ENCODE results near the gene LEMD1.
A peak's percentile ranks its signal among the peaks of the same experiment; 100 is the strongest.

The LEMD1 gene, protein sequence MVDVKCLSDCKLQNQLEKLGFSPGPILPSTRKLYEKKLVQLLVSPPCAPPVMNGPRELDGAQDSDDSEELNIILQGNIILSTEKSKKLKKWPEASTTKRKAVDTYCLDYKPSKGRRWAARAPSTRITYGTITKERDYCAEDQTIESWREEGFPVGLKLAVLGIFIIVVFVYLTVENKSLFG

DNA sequence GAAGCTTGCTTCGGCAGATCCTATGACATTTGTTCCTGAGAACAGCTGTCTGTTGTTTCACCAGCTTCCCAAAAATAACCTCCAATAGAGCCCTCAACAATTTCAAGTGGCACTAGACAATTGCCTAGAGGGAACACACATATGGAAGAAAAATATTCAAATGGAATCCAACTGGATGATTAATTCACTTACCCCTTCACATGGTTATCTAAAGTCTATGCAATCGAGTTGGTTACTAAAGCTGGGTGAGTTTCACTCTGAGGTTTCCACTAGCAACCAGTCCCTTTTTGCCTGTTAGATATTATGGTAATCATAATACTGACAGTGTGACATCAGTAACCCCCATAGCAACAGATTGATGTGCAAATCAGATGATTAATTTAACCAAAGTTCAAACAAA is at the start of gene LEMD1:
Gene LEMD1 (minus strand): TSS at position 259 of the 400 bp plus-strand sequence. CDS start 1,520 bp downstream, outside the sequence.
- peak; percentile 90 to 95 for DNase-seq

DNA sequence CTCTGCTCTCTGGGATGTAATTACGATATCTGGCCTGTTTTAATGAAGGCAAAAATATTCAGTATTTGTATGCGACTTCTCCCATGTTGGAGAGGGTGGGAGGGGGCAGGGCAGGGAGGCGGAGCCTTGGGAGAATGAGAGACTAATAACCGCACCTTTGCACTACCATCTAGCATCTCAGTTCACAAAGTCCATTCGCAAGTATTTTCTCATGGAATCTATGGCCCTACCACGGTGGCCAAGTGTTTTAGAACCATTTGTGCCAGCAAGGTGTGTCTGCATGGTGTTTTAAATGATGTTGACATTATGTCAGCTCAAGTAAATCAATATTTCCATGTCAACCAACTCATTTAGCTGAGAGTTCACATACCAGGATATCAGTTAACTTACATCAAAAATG is 48.3 kb upstream of the LEMD1 start:
- no peak for DNase-seq

DNA sequence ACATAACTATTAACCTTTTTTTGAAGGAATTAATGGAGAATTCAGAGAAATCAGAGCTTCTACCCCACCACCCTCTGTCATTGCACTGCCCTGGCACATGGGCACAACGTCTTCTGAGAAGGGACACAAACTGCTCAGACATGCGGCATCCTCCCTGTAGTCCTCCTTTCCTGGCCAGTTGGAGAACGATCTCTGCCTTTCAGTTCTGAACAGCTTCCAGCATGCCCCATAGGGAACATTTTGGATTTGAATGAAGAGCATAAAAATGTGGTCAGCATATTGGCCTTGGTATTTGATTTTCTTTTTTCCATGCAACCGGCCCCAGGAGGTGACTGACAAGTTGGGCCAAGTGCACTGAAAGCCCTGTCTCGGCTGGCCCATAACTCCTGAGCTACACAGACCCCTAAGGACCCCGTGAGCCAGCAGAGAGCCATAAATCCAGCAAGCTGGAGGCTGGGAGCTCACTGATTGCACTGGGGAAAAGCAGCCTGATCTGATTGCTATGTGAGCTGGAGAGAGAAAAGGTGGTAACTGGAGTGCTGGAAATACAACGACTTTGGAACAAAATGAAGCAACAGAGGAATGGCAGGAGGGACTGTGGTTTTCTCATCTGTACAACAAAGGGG is 44.9 kb upstream of the LEMD1 start:
- DNase-seq, result no peak

DNA sequence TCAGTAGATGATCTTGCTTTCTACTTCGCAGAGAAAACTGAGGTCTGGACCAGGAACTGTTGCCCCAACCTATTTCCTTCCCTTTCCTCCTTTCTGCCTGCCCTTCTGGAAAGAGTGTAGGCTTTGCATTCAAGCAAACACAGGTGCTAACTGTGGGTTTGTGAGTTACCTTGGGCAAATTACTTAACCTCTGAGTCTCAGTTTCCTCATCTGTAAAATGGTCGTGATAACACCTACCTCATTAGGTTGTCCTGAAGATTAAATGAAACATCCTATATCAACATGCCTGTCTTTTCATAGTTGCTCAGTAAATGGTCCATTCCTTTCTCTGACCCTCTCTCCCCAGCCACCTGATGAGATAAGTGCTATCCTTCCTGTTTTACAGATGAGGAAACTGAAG is 43.5 kb upstream of the LEMD1 start:
- no peak for DNase-seq

DNA sequence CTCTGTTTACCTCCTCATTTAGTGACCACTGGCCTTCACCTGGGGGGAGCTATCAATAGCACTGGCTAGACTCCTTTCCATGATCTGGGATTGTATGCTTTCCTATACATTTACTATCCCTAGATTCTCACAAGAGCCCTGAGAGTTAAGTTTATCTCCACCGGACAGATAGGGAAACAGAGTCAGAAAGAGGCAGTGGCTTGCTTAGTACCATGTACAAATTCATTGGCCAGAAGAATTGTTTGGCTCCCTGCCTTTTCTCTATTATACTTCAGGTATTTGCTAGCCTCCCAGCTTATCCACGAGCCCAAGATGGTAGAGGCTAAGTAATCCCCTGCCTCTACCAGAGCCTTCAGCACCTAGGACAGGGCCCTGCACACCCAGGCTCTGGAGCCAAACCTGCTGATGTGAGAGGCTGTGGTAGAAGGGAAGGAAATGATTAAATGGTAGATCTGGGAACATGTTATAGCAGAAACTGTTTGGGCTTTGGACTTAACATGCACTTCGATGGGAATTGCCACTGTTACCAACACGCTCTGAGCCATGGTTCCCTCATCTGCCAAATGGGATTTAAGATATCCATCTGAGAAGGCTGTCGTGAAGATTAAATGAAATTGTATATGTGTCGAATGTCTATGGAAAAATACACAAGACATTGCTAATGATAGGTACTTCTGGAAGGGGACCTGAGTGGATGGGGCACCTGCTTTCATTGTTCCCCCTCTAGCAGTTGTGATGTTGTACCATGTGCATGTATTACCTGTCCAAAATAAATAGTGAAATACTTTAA is 37.1 kb upstream of the LEMD1 start:
- DNase-seq, result no peak

DNA sequence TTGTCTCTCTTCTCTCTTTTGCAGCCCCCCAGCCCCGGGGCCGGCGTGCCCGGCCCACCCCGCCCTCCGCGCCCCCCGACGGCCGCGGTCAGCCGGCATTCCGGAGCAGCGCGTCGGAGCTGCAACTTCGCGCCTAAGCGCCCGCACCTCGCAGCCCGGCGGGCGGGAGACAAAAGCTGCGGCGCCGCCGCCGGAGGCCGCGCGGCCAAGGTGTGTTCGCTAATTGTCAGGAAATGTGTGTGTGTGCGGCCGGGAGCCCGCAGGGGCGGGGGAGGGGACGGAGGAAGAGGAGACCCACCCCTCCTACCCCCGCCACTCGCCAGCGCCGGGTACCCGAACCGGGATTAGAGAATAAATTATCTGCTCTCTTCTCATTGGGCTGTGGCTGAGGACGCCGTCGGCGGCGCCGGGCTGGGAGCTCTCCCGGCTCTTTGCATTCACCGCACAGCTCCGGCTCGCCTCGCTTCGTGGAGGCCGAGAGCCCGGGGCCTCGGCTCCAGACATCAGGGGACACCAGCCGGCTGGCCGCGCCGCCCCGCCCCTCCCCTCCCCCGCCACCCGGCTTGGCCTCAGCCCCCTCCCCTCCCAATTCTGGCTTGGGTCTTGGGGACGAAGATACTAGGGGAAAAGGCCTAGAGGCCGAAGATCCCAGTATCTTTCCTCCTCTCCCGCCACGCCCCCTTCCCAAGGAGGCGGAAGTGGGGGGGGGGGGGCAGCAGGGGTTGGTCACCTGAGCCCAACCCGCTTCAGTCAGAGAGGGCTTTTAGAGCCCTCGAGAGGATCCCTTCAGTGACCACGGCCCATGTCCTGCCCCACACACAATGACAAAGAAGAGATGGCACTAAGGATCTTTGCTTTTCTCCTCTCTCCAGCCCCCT is 35.3 kb upstream of the LEMD1 start:
- peak; percentile 72 to 79 for DNase-seq

DNA sequence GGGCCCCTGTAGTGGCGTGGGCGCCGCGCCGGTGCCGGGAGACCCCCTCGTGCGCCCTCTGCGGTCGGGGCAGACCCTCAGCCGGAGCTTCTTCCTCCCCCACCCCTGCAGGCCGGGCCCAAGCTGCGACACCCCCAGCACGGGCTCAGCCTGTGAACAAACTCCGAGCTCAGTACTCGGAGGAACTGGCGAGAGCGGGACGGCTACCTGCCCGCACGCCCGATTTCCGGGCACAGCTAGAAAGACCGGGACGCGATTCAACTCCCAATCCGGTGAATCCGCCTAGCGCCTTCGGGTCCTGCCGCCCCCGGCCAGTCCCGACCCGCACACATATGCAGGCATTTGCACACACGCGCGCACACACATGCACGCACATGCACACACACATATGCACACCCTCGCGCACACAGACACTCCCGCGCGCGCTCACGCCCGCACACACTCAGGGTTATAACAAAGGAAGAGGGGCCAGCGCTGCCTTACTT is 34.6 kb upstream of the LEMD1 start:
- peak in 1 of 2 experiments; percentile 43 for DNase-seq

DNA sequence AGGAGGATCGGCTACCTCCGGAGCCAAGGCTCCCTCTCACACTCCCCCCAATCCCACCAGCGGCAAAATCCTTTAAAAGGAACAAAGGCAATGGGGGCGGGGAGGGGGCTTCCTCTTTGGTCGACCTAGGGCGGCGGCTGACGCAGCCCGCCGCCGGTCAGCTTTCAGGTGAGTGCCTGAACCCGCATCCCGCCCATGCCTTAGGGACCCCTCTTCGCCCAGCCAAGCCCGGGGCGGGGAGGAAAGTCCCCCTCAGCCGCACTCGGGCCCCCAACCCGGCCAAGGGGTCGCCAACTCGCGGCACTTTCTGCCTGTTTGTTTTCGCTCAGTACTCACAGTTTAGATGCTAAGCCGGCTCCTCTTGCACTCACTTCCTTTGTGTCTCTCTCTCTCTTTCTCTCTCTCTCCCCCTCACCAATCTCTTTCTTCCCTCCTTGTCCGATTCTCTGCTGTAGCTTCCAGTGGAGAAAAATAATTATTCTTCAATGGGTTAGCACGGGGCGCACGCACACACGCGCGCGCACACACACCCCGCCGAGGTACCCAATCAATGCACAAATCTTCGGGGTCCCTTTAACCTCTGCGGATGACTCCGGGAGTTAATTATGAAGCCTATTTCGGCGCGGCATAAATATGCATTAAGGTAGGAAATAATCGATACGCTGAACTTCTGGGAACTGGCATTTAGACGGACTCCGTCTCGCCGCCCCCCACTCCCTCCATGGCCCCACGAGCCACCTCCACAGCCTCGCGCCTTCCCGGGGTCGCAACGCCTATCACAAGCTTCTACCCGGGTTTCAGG is 33.9 kb upstream of the LEMD1 start, which contains the start of gene BLACAT1:
Gene BLACAT1 (minus strand): TSS at position 465 of the 802 bp plus-strand sequence.
- no peak for DNase-seq

DNA sequence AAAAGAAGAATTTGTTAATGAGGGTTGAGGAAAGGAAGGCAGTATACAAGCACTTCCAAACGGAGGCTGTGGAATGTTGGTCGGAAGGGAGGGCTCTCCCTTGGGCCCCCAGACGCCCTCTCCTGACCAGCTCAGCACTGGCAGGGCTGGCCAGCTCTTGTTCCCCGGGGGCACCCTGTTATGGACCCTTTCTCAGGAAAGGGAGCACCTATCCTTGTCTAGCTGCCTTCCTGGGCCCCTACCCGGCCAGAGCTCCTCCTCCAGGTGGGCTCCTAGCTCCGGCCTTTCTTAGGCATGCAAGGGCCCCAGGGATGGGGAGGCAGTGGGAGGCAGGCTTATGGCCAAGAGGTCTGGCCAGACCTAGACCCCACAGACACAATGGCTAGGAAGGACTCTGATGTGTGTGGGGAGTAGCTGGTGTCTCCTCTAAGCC is 33.1 kb upstream of the LEMD1 start:
- DNase-seq, result no peak

DNA sequence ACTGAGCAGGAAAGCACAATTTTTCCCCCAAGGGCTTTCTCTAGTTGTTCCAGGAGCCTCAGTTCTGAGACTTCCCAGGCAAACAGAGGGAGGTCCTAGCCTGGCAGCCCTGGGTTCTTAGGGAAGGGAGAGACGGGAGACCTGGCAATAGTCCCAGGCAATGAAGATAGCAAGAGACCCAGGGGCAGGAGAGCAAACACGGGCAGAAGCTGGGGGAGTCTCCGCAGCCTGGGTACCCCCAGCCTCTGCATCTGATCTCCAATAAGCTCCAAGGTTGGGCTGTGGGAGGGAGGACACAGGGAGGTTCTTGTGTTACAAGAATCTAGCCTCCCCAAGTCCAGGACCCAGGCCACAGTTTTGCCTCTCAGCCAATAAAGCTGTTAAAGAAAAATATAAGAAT is 31.6 kb upstream of the LEMD1 start:
- no peak for DNase-seq

DNA sequence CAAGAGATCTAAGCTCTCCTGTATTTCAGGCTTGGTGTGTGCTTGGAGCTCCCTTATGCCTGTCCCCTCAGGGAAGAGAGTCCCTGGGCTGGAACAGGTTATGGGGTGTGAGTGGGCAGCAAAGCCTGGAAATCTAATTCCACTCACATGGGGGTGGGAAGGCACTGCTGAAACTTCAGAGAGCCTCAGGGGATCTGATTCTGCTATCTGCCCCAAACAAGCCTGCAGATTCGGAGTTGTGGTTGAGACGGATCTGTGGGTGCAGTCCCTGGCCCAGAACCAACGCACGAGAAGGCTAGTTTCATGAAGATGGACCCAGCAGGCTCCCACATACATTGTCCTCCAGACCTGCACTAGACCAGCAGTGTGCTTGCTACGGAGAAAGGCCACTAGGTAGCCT is 31.1 kb upstream of the LEMD1 start:
- DNase-seq, result no peak

DNA sequence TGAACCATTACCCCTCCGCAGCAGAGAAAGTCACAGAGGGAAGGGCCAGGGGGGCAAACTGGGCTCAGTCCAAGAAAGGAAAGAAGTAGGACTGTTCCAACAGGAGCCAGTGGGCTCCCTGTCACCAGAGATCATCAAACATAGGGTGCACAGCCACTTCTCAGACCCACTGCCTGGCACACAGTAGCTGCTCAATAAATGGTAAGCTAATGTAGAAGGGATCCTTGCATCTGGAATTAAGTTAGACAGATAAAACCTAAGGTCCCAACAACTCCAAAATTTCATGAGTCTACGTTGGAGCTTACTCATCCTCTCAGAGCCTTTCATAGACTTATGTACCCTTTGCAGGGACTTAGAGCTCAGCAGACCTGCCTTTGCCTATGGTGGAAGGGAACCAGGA is 30.5 kb upstream of the LEMD1 start:
- DNase-seq, result no peak

DNA sequence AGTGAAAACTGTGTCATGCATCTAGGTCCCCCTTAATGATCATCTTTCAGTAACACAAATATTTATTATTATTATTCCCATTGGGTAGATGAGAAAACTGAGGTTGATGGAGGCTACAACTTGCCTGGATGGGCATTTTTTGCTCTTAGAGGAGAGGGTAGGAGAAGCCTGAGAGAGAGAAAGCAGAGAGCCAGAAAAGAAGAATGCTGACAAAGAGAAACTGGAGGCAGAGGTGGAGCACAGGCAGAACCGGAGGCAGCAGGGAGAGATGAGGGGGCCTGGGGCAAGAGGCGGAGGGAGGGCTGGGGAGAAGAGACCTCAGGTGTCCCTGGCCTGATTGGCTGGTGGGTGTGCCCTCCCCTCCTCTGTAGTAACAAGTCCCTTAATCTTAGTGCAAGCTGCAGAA is 29.9 kb upstream of the LEMD1 start:
- no peak for DNase-seq

DNA sequence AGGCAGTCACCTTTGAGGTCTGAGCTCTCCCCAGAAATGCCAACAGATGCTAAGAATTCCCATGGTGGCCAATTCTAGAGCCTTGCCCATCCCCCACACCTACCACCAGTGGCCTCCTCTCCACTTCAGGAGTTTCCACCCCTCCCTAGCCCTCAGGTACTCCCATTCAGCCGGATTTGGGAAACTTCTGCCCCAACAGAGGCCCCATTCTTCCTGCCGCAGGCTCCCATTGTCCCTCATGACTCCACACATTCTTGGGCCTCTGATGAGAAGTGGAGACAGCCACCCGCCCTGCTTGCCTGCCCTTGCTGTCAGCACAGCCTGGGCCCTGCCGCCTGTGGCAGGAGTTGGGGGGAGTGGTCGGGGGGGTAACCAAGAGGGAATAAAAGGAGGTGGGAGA is 29.3 kb upstream of the LEMD1 start:
- no peak for DNase-seq

DNA sequence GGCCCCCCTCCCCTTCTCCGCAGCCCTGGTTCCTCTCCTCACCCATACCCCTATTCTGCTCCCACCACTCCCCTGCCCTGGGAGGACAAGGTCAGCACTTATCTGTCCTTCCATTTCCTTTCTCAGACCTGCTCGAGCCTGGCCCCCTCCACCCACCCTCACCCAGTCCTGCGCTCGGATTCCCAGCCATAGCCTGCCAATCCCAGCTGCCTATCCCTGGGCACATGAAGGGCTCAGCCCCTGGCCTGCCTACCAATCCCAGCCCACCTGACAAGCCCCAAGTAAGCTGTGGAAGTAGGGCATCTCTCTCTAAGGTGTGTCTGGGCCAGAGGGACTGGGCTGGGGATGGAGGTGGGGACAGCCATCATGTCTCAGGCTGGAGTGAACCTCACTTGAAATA is 28.6 kb upstream of the LEMD1 start:
- DNase-seq, result no peak

DNA sequence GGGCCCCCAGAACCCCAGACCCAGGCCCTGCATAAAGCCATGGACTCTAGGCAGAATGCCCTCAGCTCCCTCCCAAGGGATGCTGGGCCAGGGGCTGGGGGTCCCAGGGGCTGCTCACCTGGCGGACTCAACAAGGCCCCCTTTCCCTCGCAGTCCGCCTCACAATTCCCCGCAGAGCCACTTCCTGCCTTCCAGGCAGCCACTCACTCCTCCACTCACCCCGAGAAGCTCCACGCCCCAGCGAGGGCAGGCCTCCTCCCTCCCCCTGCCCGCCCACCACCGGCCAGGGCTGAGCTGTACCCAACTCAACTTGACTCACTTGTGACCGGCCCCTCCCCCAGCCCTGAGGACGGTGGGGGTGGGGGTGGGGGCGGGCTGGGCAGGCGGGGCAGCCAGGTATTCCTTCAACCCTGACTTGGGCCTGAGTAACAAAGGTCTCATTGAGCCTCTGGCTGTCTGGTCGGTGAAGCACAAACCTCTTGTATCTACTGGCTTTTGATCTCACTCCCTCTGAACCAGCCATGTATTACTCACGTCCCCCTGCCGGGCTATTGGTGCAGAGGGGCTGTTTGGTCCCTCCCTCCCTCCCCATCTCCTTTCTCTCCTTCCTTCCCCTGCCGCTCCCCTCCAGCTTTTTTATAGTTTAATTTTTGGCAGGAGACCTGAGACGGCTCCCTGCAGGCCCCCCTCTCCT is 28.0 kb upstream of the LEMD1 start:
- peak in 1 of 2 experiments; percentile 71 for DNase-seq

DNA sequence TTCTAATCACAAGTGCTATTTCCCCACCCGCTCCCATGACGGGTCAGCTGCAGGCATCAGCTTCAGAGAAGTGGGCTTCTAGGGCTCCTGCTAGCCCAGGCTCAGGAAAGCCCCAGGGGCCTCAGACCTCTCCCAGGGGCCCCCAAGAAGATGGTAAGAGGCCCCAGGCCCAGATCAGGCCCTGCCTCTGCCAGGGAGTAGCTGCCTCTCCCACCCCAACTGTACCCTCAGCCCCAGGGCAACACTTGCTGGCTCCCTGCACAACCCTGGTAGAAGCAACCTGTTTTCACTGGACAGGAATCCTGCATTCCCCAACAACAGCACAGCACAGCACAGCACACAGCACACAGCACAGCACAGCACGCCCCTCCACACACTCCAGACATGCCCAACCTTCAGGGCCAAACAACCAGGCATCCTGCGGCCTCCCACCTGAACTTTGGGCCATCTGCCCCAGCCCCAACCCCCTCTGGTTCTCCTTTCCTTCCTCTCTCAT is 27.4 kb upstream of the LEMD1 start:
- no peak for DNase-seq

DNA sequence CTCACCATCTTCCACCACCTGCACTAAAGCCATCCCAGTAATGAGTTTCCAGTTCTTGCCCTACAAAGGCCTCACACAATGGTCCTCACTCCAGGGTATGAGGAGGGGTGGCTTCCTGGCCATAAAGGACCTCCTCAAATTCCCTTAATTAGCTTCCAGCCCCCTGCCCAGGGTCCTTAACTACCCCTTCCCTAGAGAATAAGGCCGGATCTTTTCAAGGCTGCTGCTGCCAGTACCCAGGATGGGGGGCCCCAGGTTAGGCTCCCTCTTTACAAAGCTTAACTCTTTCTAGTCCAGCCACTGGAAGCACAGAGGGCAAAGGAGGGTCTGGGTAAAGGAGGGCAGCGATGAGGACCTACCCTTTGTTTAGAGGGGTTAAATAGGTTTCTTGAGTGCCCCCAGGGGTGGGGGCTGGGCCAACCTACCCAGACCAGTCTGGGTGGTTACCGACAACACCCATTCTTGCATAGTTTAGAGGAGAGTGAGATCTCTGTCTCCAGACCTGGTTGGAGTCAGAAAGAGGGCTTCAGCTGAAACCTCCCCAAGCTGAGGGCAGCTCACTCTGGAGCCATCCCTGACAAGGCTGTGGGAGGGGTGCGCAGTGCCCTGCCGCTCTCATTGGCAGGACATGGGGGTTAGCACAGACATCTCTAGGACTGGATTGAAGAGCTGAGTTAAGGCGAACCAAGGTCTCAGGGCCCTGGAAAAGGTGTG is 26.8 kb upstream of the LEMD1 start:
- no peak for DNase-seq

DNA sequence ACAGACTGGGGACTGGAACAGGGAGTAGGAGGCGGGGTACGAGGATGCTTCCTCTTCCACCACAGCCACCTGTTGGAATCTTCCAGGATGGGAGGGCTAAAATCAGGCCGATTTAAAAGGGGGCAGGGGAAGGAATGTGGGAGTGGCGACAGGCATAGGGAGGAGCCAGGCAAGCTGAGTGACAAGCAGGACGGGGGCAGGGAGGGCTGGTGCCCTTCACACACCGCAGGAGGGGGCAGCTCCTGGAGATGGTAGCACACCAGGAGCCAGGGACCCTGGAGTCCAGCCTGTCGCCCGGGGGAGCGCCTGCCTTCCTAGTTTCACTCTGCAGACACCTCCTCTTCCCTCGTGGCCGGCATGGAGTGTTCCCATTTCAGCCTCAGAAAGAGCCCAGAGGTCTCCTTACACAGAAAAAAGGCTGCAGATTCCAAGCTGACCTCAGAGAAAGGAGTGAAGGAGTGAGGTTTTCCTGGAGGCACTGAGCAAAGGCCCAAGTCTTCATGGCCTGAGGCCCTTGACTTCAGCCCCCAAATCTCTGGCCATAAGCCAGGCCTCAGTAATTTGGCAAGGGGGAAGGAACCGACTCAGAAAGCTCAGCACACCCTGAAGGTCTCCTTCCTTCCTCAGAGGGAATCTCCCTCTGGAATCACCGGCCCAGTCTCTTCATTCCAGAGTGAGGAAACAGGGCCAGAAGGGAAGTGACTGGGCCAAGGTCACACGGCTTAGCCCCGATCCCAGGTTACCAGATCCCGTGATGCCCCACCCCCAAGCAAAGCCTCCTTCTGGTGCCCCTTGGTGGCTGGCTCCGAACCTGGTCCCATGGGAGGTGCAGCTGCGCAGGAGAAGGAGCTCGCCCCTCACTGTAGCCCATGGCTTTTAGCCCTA is 25.8 kb upstream of the LEMD1 start:
- no peak for DNase-seq
